Measurements from ENCODE around the gene SEMA6A.

Gene SEMA6A

DNA sequence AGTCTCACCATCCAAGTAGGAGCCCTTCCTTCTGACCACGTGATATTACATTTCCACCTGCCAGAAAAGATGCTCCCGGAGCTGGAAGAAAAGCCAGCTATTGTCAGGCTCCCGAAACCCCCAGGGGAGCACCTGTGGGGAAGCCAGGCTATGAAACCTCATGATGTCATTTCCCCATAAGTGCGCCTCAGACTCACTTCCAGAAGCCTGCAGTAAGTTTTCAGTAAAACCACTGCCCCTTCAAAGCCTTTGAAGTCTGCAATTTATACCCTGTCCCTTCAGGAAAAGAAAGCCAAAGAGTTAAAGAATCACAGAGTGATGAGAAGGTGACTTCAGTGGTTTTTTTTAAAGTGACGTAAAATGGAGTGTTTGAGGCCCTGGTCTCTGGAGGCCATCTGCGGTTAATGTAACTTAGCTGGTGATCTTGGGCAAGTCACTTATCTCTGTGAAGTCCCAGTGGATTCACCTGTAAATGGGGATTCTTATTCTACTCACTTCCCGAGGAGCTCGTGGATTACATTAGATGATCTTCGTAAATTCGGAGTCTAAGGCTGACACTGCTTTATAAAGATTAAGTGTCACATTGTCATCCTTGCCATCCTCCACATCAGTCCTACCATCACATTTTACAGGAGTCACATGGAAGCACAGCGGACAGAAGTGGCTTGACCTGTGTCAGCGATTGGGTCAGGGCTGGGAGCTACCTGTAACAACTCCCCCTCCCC, 2.6 kb upstream of the SEMA6A start:
- no peak for DNase-seq (ENCODE audit: low spot score)

DNA sequence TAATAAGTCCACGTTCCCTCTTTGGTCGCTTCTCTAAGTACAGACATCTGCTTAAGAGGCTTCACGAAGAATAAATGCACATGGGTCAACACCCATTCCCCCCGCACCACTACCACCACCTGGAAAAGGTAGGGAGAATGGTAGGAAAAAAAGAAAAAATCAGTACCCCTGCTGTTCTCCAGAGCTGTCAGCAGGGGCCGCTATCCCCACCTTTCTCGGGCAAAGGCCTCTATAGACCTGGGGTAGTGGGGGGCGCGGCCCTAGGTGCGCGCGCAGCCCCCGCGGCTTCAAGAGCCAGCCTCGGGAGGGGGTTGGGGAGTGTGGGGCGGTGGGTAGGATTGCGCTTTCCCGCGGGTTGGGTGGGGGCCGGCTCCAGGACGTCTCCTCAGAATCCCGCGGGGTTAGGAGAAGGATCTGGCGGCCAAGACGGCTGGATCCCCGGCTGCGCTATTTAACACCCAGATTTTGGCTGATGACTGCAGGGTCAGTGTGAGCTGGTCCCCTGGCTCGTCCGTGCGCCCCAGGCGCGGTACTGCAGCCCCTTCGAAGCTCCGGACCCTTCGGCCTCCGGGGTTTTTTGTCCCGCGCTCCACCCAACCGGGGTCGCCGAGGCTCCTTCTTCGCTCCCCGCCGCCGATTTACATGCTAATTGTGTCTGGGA, 1.6 kb upstream of the SEMA6A start:
- no peak for DNase-seq (ENCODE audit: low spot score)

DNA sequence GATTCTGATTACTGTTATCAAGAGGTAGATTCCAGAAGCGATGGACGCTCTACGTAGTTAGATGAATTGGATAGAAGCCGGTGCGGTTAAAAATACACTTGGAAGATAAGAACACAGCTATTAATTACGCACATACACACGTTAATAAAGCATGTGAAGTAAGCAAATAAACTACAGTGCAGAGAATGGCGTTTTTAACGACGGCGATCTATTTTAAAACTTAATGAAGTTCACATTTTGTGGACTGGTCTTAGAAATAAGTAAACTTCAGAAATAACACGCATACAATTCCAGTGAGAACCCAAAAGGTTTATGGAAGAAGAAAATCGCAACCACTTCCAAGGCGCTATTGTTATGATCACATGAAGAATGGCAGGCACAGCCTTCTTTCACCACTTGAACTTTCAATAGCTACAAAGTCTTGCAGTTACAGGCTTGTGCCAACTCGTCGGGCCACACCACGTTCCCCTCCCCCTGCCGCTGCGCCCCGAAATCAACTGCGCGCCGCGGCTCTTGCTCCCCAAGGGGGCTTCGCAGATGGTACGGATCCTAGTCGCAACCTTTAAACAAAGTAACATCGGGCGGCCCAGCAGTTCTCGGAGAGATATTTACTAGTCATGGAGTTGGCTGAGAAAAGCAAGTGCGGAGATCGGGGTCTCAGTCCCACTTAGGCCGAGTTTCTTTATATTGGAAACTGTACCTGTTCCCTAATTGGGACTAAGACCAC, 866 bp upstream of the SEMA6A start:
- no peak for DNase-seq (ENCODE audit: low spot score)

DNA sequence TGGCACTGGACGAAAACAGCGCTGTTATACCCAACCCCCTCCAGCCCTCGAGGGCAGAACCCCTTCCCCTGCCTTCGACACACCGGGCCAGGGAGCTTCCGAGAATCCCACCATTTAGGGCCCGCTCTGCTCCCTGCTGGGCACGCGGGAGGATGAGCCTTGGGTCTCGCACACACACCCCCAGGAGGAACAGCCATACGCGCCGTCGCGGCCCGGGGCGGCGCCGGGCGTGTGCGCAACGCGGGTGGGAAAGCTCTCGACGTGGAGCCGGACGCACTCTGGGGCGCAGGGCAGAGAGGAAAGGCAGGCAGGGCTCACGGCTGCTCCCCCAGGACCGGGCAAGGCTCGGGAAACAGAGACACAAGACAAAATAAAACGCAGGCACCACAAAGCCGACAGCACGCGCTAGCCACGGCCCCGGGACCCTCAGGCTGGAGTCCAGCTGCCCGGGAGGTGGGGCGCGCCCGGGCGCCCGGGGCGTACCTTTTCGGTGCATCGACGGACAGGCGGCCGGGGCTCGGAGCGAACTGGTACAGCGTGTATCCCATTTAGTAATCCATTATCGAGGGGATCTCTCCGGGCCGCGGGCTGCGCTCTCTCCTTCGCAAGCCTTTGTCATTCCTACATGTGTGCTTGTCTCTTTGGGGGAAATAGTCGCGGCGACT, 789 bp downstream of the SEMA6A start:
- DNase-seq (ENCODE audit: low spot score): no peak

DNA sequence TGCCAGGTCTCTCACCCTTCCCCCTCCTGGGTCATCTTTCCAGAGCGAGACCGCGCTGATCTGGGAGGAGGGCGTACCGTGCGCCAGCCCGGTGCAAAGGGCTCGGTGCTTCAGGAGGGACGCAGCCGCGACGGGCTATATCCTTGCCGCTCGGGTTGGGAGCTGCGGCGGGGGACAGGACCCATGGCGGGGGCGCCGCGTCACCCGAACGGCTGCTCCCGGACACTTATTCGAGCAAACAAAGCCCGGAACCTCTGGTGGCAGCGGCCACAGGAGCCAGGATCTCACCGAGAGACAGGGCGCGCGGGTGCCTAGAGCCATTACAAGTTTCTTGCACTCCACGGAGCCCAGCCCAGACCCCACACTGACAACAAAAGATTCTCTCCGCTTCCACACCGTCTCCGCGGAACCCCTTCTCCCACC, 1.3 kb downstream of the SEMA6A start:
- DNase-seq (ENCODE audit: low spot score): no peak

DNA sequence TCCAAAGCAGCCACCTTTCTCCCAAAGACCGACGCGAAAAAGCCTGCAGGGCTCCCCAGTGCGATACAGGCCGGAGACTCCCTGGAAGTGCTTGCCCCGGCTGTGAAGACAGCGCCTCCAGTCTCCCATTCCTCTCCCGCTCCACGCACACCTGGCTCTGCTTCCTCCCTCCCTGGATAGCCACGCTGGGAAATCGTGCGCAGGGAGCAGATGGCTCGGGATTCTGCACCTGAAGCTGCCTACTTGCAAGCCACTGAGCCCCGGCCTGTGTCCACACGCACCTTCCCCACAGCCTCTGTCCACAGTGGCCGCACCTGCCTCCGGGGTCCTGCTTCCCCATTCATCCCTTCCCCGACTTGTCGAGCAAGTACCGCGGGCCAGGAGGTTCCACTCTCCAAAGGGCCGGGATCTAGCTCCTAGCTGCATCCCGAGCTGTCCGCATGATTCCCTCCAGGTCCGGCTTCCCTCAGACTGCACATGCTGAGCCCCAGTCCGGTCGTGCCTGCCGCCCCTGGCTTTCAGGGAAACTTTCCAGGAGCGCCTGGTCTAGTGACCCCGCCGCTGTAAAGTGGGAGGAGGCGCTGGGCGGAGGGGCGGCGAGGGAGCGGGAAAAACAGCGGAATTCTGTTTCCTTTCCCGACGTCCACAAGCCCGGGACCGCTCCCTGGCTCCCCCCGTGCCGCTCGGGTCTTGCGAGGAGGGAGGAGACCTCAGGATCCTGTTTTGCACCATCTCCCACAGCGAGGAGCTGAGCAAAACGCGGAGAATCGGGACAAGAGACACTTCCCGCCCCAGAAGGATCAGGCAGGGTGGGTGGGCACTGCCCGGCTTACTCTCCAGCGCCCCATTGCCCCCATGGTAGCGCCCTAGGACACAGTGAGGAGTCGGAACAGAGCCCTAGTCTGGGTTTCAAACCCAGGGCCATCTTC, 2.0 kb downstream of the SEMA6A start:
- no peak for DNase-seq (ENCODE audit: low spot score)

DNA sequence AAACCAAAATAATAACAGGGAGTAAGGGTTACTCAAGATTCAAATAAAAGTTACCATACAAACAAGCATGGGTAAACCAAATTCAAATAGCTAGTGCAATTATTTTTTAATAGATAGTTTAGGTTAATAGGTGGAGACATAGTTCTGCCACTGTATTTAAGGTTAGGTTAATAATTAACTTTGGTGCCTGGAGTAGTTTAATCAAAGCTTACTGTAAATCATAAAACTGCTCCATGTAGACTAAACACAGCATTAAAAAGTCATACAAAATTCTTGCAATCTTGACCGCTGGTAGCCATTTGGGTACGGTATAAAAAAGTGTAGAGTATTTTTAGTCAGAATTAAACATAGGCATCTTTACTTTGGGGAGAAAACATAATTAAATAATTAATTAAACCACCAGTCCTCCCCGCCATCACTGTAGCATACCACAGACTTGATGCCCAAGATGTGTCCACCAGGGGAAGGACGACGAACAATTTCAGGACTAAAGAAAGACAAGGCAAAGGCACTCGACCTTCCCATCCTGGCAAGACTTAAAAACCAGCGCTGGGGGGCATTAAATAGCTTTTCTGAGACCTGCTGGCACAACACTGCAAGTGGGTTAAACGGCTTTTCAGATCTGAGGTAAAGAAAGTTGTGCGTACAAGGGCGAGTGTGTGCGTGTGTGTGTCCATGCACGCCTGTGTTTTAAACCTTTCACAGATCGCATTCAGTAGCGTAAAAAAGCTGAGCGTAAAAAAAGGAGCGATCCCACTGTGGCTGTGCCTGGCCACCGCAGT, 2.9 kb downstream of the SEMA6A start:
- no peak for DNase-seq (ENCODE audit: low spot score)

DNA sequence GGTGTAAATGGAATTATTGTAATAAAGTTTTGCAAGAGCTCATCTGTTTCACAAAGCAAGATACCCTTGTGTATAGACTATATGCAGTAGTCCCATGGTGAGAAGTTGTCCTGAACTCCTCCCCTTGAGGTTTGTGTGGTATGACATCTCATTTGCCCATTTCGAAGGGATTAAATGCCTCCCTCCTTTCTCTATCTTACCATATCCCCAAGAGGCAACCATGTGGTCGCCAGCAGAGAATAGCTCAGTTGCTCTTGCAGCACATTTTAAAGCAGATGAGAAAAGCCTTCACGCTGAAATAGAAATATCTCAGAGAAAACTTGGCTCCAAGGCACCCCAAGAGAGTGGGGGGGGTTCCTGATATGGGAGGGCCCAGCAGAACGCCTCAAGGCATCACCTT, 4.6 kb downstream of the SEMA6A start:
- no peak for DNase-seq (ENCODE audit: low spot score)

DNA sequence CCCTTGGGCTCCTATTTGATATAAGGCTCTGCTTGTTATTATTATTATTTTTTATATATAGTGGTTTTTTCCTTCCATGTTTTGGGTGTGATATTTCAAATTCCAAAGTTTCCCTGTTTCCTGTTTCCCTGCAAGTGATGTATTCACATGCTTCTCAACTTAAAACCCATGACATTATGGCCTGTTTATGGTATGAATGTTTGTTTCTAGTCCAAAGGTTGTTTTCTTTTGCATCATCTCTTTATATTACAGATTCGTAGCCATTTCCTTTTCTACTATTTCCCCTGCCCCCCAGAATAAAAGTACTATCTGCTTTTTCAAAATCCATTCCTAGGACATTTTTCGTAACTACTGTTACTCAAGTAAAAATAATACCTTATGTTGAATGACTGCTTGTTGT, 7.5 kb downstream of the SEMA6A start:
- no peak for DNase-seq (ENCODE audit: low spot score)

DNA sequence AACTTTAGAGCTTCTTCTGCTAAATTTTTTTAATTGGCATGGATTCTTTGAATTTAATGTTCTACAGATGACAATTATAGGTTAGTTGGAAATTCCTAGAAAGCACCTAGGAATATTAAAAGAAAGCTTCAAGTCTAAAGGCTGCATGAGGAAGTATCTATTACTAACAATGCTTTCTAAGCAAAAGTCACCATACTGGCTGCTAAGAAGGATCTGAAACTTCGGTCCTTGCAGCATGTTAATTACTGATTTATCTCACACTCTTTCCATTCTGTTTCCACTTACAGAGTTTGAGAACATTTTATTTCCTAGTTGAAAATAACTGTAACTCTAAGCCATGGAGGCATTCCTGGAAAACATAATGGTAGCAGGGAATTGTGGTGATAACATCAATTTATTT, 8.4 kb downstream of the SEMA6A start:
- no peak for DNase-seq (ENCODE audit: low spot score)

DNA sequence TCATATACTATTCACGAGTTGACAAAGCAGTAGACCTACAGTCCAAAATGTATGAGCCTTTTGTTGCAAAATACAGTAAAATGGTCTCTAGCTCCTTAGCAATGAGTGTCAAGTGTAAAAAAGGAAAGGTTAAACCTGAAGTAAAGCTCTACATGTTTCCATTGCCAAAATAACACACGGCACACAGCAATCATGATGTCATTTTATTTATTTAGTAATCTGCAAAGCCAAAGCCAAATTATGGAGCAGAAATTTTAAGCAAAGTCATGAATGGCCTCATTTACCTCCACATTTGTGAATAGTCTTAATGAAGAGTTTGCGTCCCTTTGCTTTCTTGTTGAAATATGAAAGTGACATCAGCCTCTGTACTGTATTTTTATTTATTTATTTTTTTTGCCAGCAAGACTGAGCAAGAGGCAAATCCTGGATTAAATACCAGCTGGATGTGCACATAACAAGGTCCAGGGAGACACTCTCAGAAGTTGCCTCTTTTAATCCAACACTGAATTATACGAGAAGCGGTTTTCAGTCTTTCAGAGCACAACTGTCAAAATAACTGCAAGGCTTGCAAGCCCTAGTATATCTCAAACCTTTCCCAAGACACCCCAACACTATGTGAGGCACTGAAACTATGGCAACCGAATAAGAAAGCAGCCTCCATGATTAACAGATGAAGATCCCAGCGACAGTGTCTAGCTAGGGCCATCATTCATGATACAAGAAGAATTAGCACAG, 9.7 kb downstream of the SEMA6A start:
- no peak for DNase-seq (ENCODE audit: low spot score)

DNA sequence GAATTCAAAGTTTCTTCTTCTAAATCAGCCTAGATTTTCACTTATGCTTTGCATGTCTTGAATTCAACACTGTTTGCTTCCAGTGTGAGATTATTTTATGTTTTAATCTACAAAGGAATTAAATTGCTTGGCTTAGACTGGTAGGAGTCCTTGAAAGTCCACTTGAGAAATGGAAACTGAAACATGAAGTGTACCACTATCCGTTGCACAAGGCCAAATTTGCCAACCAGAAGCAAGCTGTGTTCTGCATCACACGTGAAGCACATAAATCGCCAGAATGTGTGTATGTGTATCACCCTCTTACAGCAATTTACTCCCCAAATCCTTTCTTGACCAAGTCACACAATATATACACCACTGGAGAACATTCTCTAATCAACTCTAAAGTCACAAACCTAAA, 10.3 kb downstream of the SEMA6A start:
- no peak for DNase-seq (ENCODE audit: low spot score)

DNA sequence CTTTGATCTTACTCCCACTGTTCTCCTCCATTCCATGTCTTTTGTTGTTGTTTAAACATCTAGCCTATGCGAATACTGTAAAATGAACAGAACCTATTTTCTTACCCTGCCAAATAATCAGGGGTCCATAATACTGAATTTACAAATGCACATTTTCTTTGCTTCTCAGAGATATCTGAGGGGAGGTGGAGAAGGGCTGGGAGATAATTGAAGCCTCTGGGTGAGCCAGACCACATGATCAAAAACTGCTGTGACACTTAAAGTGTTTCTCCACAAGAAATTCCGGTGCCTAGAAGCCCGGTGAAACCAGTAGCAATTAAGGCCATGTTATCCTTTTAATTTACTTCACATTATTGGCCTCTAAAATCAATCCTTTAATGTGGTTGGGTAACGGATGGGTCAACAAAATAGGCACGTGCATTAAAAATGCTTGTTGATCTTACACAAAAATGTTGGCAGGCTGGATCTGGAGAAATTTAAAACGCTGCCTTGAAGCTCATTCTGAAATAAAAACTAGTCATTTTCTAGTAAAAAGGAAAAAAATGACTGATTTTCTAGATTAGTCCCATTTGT, 10.8 kb downstream of the SEMA6A start:
- no peak for DNase-seq (ENCODE audit: low spot score)

DNA sequence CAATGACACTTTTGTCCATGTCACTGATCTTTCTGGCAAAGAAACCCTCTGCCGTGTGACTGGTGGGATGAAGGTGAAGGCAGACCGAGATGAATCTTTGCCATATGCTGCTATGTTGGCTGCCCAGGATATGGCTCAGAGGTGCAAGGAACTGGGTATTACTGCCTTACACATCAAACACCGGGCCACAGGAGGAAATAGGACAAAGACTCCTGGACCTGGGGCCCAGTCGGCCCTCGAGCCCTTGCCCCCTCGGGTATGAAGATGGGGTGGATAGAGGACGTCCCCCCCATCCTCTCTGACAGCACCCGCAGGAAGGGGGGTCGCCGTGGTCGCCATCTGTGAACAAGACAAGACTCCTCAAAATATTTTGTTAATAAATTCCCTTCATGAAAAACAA, 12.0 kb downstream of the SEMA6A start:
- no peak for DNase-seq (ENCODE audit: low spot score)

DNA sequence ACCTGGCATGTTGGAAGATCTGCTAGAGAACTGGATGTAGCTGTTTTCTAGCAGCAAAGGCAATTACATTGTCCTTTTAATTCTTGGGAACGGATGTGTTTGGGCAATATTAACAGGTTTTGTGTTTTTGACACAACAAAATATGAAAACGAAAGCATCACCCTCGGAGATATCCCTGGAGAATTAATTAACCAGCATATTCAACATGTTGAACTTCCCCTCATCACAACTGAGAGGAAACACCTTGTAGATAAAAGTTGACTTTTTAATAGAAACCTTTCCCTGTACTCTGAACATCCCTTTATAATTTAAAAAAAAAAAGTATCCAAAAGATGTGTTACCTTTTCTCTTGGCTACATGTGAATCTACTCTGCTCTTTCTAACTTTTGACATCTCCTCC, 13.0 kb downstream of the SEMA6A start:
- DNase-seq (ENCODE audit: low spot score): no peak

DNA sequence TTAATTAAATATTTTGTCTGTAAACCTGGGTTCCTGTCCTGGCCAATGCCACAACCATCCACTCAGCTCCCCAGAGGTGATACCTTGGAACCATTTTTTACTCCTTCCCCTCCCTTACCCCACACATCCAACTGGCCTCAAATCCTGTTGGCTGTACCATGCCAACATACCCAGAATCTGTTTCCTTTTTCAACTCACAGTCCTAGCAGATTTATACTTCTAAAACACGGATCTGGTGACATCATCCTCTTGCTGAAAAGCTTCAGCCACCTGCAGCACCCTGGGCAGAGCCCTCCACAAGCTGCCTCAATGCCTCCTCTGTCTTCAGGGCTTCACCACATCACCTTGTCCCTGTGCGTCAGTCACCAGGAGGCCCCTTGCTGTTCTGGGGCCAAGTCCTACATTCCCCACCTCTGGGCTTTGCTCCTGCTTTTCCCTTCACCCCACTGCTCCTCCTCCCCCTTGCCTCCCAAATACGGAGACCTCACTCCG, 14.9 kb downstream of the SEMA6A start:
- no peak for DNase-seq (ENCODE audit: low spot score)

DNA sequence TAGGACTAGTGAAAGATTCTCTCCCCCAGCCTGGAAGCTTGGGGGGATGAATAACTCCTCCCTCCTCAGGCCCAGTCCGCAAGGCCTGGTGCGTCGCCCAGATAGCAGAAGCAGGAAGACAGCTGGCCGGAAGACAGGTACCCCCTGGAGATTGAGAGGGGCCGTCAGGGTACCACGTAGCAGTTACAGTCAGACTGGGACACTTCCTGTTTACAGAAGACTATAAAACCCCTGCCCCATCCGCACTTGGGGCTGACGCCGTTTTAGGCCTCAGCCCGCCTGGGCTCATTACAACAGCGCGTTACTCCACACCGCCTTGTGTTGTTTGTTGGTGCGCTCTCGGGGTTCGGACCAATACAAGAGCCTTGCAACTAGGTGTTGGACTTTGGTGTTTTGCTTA, 15.4 kb downstream of the SEMA6A start:
- DNase-seq (ENCODE audit: low spot score): no peak

DNA sequence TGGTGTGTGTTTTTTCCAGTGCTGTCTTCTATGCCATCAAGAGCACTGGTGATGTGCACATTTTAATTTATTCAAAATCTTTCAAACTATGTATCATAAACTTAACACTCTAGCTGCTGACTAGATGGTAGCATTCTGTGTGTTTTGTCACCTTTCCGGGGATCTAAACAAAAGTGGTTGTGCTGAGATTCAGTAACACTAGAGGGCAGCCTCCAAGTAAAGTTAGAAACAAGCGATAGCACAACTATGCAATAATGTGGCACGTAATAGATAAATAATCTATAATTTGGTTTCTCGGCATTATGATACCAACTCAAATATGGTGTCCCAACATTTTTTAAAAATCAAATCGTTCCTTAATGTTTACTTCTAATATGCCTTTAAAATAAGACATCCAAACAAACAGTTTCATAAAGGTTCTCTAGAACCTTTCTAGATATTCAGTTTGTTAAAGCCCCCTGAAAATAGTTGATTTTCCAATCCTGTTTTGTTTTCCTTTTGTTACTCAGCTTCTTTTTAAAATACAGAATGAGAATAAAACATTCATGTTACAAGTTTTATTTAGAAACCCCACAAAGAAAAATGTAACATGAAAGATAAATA, 16.9 kb downstream of the SEMA6A start:
- DNase-seq (ENCODE audit: low spot score): no peak

DNA sequence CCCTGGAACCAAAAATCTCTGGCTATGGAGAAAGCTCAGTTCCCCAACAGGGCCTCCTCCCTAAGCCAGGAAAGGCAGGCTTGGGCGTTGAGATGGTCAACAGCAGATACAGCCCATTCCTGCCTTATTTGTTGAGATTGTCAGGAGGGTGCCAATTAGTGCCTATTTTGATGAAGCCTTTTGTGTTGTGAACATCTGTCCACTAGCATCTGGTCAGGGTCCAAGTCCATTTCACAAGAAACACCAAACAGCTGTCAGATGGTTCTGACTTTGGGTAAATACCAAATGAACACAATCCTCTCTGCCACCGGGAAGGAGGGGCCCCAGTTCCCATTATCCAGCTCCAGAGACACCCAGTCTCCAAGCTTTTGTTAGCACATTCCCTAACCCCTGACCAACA, 19.9 kb downstream of the SEMA6A start:
- DNase-seq (ENCODE audit: low spot score): no peak

Data from CD4-positive, alpha-beta T cell treated with Interleukin-6 at 100 ng/mL for 8 hours (primary cell).